ENCODE data around the gene OTP.

GRCh38 chr5:77586101-77586500, 52.4 kb downstream of the OTP start:
- no peak for TF ChIP-seq CTCF (IDR thresholded peaks at IDR 0.05)
- TF ChIP-seq EZH2 (IDR thresholded peaks at IDR 0.05; ENCODE audit: borderline replicate concordance, insufficient read depth, low read depth, low read length, poor library complexity, severe bottlenecking) = no peak
